UCSD-AML1 (cell line): ENCODE results near the gene ESRRG.
"Not testable (repeated sequence)": the region's sequence is repeated elsewhere in the genome, so short reads cannot be mapped to it uniquely, and the experiment has no call there.

Source experiments
- DNase-seq: peaks from one replicate; lab custom pipeline; 2025; ENCODE audit not compliant: unreplicated experiment; lab: John Stamatoyannopoulos, UW

The ESRRG gene

DNA sequence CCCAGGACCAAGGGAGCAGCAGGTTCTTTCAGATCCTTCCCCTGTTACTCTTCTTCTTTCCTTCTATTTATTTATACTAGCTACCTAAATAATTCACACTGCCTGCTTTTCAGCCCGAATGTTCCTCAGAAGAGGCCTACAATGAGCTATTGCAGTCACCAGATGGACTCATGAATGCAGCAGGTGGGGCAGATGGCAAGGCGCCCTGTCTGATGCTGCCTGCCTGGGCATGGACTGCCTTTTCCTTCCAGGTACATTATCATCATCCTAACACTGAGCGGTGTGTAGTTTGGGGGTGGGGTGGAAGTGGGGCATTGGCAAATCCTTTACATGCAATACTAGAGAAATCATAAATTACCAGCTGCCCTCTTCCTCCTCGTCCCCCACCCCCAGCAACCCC is 17.6 kb downstream of the ESRRG start:
- DNase-seq: no peak

- not testable (repeated sequence) for DNase-seq
Observed at GRCh38 chr1:216704065-216704464, 19.2 kb downstream of the ESRRG start.

DNA sequence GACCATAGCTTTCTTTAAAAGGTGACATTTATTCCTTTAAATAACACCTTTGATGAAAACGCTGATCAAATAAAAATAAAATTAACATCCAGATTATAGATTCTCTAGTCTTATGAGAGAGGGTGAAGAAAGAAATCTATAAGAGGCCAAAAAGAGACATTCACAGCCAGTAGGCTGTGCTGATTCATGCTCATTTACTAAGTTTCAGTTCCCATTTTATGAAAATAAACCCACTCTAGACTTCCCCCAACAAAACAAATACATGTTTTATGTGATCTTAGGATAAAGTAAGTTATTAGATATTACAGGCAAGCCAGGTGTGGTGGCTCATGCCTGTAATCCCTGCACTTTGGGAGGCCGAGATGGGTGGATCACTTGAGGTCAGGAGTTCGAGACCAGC is 21.1 kb downstream of the ESRRG start:
- no peak for DNase-seq

- no peak for DNase-seq
Observed at GRCh38 chr1:216700779-216701178, 22.4 kb downstream of the ESRRG start.

GRCh38 chr1:216691710-216692109 is 31.5 kb downstream of the ESRRG start:
- DNase-seq: no peak

- no peak for DNase-seq
Observed at GRCh38 chr1:216690603-216691002, 32.6 kb downstream of the ESRRG start.

GRCh38 chr1:216688127-216688657 is 35.0 kb downstream of the ESRRG start:
- no peak for DNase-seq

DNA sequence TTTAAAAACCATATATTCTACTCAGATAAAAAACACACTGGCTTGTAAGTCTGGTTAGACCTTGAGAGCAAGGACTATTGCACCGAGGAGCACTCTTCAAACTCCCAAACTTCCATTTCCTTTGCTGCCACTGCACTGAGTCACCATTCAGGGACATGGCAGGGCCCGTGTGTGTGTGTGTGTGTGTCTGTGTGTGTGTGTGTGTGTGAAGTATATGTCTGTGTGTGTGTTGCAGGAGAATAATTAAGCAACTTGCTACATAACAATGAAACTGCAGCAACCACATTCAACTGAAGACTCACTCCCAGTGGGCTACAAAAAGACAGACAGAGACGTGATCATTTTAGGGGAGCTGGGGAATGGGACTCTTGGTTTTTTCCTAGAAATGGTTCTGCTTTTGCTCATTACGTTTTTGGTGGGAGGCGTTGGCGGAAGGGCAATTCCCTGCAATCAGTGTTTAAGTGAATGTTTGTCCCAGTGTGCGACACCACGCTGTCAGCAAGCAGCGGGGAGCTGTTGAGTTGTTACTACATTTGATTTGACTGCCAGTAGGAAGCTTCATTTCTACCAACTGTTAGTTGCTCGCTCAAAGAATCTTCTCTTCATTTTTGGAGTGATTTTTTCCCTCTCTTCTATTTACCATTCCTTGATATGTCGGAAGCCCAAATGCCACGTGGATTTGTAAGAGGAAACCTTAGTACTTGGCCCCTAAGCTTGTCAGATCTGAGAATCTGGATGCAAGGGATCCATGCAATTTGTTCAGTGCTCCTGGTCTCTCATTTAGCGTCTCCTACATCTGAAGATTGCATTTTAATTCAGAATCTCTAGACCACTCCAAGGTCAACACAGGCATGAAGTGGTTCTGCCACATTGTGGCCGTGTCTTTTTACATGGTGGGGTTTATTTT is 36.1 kb downstream of the ESRRG start:
- no peak for DNase-seq

- DNase-seq: no peak
Observed at GRCh38 chr1:216682752-216683151, 40.5 kb downstream of the ESRRG start.

DNA sequence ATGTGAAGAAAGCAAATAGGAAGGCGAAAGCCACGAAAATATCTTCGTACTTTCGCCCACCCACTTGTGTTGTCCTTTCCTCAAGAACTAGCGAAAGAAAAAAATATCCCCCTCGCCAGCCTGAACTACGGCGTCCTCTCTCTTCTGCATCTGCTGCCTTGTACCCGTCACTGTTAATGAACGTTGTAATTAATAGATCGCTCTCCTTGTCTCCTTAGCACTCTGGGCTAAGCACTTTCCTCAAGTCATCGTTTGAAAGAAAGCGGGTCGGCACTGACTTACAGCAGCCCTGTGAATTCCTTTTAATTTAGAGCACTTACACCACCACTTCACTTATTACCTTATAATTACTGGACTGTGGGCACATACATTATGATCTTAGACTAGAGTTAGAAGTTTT is 44.1 kb downstream of the ESRRG start:
- no peak for DNase-seq

GRCh38 chr1:216670118-216670883 is 52.9 kb downstream of the ESRRG start:
- DNase-seq: no peak

GRCh38 chr1:216666441-216666840 is 56.8 kb downstream of the ESRRG start:
- DNase-seq: no peak

GRCh38 chr1:216665856-216666255 is 57.4 kb downstream of the ESRRG start:
- DNase-seq: no peak

- no peak for DNase-seq
Observed at GRCh38 chr1:216665406-216665805, 57.8 kb downstream of the ESRRG start.

DNA sequence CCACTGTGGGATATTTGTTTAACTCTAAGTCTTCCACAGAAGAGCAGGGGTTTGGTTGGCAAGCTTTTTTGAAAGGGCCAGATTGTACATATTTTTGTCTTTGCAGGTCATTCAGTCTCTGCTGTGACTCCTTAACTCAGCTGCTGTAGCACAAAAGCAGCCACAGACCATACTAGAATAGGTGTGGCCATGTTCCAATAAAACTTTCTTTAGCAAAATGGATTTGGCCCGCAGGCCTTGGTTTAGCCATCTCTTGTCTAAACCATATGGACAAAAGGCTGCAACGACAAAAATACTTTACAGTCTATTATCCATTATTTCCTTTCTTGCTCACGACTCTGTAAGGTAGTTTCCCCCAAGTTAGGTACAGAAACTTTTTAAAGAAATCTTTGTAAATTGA is 60.5 kb downstream of the ESRRG start:
- DNase-seq: no peak

DNA sequence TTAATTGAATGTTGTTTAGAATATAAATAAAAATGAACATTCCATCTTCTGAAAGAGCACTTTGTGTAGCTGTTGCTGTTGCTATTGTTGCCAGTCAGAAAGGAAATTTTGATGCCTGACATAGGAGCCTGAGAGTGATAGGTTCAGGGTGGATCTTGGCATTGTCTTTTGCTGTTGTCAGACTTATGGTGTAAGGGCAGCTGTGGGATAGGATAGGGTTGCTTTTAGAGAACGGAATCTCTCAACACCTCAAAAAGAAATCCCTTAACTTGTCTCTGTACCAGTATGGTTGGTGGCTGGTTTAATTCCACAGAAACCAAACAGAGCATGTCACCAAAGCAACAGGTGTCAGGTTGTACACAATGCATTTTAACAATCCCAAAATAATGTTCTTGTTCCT is 62.7 kb downstream of the ESRRG start:
- DNase-seq: no peak

DNA sequence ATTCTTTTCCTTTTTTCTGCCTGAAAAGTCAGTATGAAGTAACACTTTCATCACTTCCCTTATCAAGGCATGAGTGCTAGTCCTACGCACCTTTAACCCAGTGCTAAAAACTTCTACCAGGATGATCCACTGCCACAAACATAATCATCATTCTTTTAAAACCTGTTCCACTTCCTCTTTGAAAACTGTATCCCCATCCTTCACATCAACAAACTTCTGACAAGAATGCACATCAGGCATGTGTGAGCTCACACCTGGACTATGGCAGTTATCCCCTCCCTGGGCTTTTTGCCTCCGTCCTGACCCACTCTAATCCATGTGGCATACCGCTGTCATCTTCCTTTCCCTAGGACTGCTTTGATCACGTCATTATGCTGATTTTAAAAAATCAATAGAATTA is 70.2 kb downstream of the ESRRG start:
- no peak for DNase-seq

- DNase-seq: no peak
Observed at GRCh38 chr1:216651826-216652418, 71.3 kb downstream of the ESRRG start.

- no peak for DNase-seq
Observed at GRCh38 chr1:216643176-216643575, 80.1 kb downstream of the ESRRG start.

- DNase-seq: no peak
Observed at GRCh38 chr1:216641669-216642460, 81.4 kb downstream of the ESRRG start.

- no peak for DNase-seq
Observed at GRCh38 chr1:216640100-216640499, 83.1 kb downstream of the ESRRG start.
